Kidney epithelial cell (primary cell): ENCODE data around the gene EPB41L2. TPM values are rescaled to one million over a fixed set of nuclear protein-coding genes. Genes with fewer than 3 reads are reported as not detected.

ENCODE experiments used
- DNase-seq: peaks from one replicate; pipeline ENCODE4 v3.0.0-alpha.2; 2010; ENCODE audit warnings: low read depth
- H3K27me3 ChIP-seq: 2 replicates; pipeline ENCODE4 v1.6.0; 2011; ENCODE audit warnings: low read length; ENCODE audit not compliant: control insufficient read depth, insufficient read depth
- H3K36me3 ChIP-seq: 2 replicates; pipeline ENCODE4 v1.5.1; 2011; ENCODE audit warnings: low read length; ENCODE audit not compliant: control insufficient read depth, insufficient read depth
- H3K4me3 ChIP-seq: 2 replicates; pipeline ENCODE4 v1.5.1; 2011; ENCODE audit warnings: low read depth, mild to moderate bottlenecking, control low read depth, low read length
- CTCF ChIP-seq: IDR thresholded peaks from 2 replicates; pipeline ENCODE4 v1.5.1; 2011; ENCODE audit warnings: mild to moderate bottlenecking, moderate library complexity, low read length, control low read depth, inconsistent platforms; ENCODE audit not compliant: insufficient read depth, poor library complexity, severe bottlenecking
- total RNA-seq: library from RNA; depleted of rRNA; stranded (reverse); fragments of >200 nt; gene quantifications from 2 replicates; pipeline ENCODE4 v1.2.3, GENCODE V29; 2015

The EPB41L2 gene
- total RNA-seq, 1 donor from 2014 or later: 48.7 TPM

GRCh38 chr6:131038597-131039344 is 24.3 kb downstream of the EPB41L2 start:
- Histone ChIP-seq H3K27me3 (no peaks in the 10 kb centered on the region), H3K4me3 (no peak overlapping the region), H3K36me3 (no peaks in the 10 kb centered on the region)
- no peak for DNase-seq
- TF ChIP-seq CTCF: no peak

GRCh38 chr6:131037194-131037897 is 25.7 kb downstream of the EPB41L2 start:
- TF ChIP-seq CTCF: no peak
- no peaks in the 10 kb centered on the region for H3K36me3 ChIP-seq
- H3K4me3 ChIP-seq: no peak overlapping the region
- DNase-seq: no peak
- no peaks in the 10 kb centered on the region for H3K27me3 ChIP-seq

GRCh38 chr6:131036601-131037000 is 26.4 kb downstream of the EPB41L2 start:
- no peak for DNase-seq
- TF ChIP-seq CTCF: no peak

GRCh38 chr6:131036143-131036542 is 26.9 kb downstream of the EPB41L2 start:
- H3K36me3 ChIP-seq: no peaks in the 10 kb centered on the region
- H3K4me3 ChIP-seq: no peak overlapping the region
- no peak for TF ChIP-seq CTCF
- DNase-seq: no peak
- no peaks in the 10 kb centered on the region for H3K27me3 ChIP-seq

More at GRCh38 chr6:131036601-131037000, 26.4 kb downstream of the EPB41L2 start:
- Histone ChIP-seq H3K36me3 (no peaks in the 10 kb centered on the region), H3K4me3 (no peak overlapping the region), H3K27me3 (no peaks in the 10 kb centered on the region)

- Histone ChIP-seq H3K4me3 (no peak overlapping the region), H3K27me3 (no peaks in the 10 kb centered on the region), H3K36me3 (no peaks in the 10 kb centered on the region)
- no peak for TF ChIP-seq CTCF
- no peak for DNase-seq
Observed at GRCh38 chr6:131035582-131035981, 27.5 kb downstream of the EPB41L2 start.

GRCh38 chr6:131033631-131034030 is 29.4 kb downstream of the EPB41L2 start:
- Histone ChIP-seq H3K36me3 (no peaks in the 10 kb centered on the region), H3K27me3 (no peaks in the 10 kb centered on the region), H3K4me3 (no peak overlapping the region)
- TF ChIP-seq CTCF: no peak
- no peak for DNase-seq
